ENCODE results near the gene CNNM1.

Gene CNNM1

DNA sequence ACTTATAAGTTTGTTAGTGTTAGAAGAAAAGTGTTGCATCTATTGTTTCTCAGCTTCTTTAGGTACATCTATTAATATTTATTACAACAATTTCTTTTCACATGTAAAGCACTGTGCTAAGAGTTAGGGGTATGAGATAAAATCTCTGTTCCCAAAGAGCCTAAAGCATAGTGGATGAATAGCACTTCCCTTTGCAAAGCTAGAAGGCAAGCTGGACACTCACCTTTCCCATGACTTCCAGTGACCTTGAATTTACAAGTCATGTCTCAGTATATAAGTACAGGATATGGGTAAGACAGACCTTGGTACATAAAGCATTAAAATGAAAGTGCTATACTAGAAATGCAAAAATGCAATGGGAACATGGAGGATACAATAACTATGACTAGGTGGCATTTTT is 8.7 kb downstream of the CNNM1 start:
- Histone ChIP-seq H3K27me3 (ENCODE audit: insufficient read depth, low read depth) (no peaks in the 10 kb centered on the region), H3K79me2 (ENCODE audit: insufficient read depth, low read depth) (no peaks in the 10 kb centered on the region), H3K4me3 (IDR thresholded peaks at IDR 0.05; ENCODE audit: insufficient read depth, low read depth, low read length) (no peak overlapping the region), H3K4me2 (no peak overlapping the region), H3K36me3 (ENCODE audit: insufficient read depth) (no peaks in the 10 kb centered on the region), H4K20me1 (ENCODE audit: insufficient read depth) (no peaks in the 10 kb centered on the region), H2AFZ (ENCODE audit: low read depth) (no peak overlapping the region), H3K27ac (no peak overlapping the region), H3K4me1 (ENCODE audit: low read depth, poor library complexity, severe bottlenecking) (no peaks in the 10 kb centered on the region), H3K9ac (no peak overlapping the region)
- TF ChIP-seq, protein P1, sequence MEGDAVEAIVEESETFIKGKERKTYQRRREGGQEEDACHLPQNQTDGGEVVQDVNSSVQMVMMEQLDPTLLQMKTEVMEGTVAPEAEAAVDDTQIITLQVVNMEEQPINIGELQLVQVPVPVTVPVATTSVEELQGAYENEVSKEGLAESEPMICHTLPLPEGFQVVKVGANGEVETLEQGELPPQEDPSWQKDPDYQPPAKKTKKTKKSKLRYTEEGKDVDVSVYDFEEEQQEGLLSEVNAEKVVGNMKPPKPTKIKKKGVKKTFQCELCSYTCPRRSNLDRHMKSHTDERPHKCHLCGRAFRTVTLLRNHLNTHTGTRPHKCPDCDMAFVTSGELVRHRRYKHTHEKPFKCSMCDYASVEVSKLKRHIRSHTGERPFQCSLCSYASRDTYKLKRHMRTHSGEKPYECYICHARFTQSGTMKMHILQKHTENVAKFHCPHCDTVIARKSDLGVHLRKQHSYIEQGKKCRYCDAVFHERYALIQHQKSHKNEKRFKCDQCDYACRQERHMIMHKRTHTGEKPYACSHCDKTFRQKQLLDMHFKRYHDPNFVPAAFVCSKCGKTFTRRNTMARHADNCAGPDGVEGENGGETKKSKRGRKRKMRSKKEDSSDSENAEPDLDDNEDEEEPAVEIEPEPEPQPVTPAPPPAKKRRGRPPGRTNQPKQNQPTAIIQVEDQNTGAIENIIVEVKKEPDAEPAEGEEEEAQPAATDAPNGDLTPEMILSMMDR (conservative IDR thresholded peaks at IDR 0.05; ENCODE audit: low read depth, low read length), result no peak

- Histone ChIP-seq H3K79me2 (ENCODE audit: insufficient read depth, low read depth) (no peaks in the 10 kb centered on the region), H3K4me3 (IDR thresholded peaks at IDR 0.05; ENCODE audit: insufficient read depth, low read depth, low read length) (no peak overlapping the region), H4K20me1 (ENCODE audit: insufficient read depth) (no peaks in the 10 kb centered on the region), H3K27ac (no peak overlapping the region), H3K4me1 (ENCODE audit: low read depth, poor library complexity, severe bottlenecking) (no peaks in the 10 kb centered on the region), H2AFZ (ENCODE audit: low read depth) (no peak overlapping the region), H3K27me3 (ENCODE audit: insufficient read depth, low read depth) (no peaks in the 10 kb centered on the region), H3K4me2 (no peak overlapping the region), H3K36me3 (ENCODE audit: insufficient read depth) (no peaks in the 10 kb centered on the region), H3K9ac (no peak overlapping the region)
- TF ChIP-seq, protein P1 (conservative IDR thresholded peaks at IDR 0.05; ENCODE audit: low read depth, low read length), result no peak
Observed at GRCh38 chr10:99339077-99339476, 9.9 kb downstream of the CNNM1 start.

DNA sequence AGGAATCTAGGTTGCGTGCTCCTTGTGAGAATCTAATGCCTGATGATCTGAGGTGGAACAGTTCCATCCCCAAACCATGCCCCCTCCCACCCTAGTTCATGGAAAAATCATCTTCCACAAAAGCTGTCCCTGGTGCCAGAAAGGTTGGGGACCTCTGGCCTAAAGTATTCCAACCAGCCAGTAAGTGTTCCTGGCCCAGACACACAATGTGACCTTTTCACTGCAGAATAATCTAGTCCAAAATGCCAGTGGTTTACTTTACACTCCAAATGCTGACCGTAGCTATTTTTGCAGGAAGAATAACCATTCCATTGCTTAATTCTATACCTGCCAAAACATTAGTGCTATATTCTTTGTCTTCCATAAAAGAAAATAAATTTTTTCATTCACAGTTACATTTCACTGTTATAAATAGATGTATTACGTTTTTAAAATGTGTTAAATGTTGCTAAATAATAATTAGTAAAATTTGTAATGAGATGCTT is 10.4 kb downstream of the CNNM1 start:
- Histone ChIP-seq H3K4me1 (ENCODE audit: low read depth, poor library complexity, severe bottlenecking) (no peaks in the 10 kb centered on the region), H3K4me3 (IDR thresholded peaks at IDR 0.05; ENCODE audit: insufficient read depth, low read depth, low read length) (no peak overlapping the region), H3K4me2 (no peak overlapping the region), H3K9ac (no peak overlapping the region), H2AFZ (ENCODE audit: low read depth) (no peak overlapping the region), H3K27ac (no peak overlapping the region), H3K36me3 (ENCODE audit: insufficient read depth) (no peaks in the 10 kb centered on the region), H4K20me1 (ENCODE audit: insufficient read depth) (no peaks in the 10 kb centered on the region), H3K79me2 (ENCODE audit: insufficient read depth, low read depth) (no peaks in the 10 kb centered on the region), H3K27me3 (ENCODE audit: insufficient read depth, low read depth) (no peaks in the 10 kb centered on the region)
- TF ChIP-seq, protein P1 (conservative IDR thresholded peaks at IDR 0.05; ENCODE audit: low read depth, low read length), result no peak

GRCh38 chr10:99340650-99341049 is 11.5 kb downstream of the CNNM1 start:
- TF ChIP-seq, protein P1 (conservative IDR thresholded peaks at IDR 0.05; ENCODE audit: low read depth, low read length), result no peak
- Histone ChIP-seq H3K36me3 (ENCODE audit: insufficient read depth) (no peaks in the 10 kb centered on the region), H3K4me2 (no peak overlapping the region), H3K27ac (no peak overlapping the region), H3K79me2 (ENCODE audit: insufficient read depth, low read depth) (no peaks in the 10 kb centered on the region), H3K4me3 (IDR thresholded peaks at IDR 0.05; ENCODE audit: insufficient read depth, low read depth, low read length) (no peak overlapping the region), H3K9ac (no peak overlapping the region), H4K20me1 (ENCODE audit: insufficient read depth) (no peaks in the 10 kb centered on the region), H2AFZ (ENCODE audit: low read depth) (no peak overlapping the region), H3K4me1 (ENCODE audit: low read depth, poor library complexity, severe bottlenecking) (no peaks in the 10 kb centered on the region), H3K27me3 (ENCODE audit: insufficient read depth, low read depth) (no peaks in the 10 kb centered on the region)
